K562 (cell line): Measurements from ENCODE around the gene FAM53B. TPM values are rescaled to one million over a fixed set of nuclear protein-coding genes. Genes with fewer than 3 reads are reported as not detected.
A peak's percentile ranks its signal among the peaks of the same experiment; 100 is the strongest.

Experiments
- CHD1 ChIP-seq: fragments of 200-600 bp; sonication (generic); IDR thresholded peaks from one replicate; pipeline ENCODE4 v1.6.1; 2012; ENCODE audit warnings: mild to moderate bottlenecking, moderate library complexity, low read length, inconsistent platforms
- CTCF ChIP-seq, 3 experiments: IDR thresholded peaks in 2 of 3; conservative IDR thresholded peaks in 1 of 3; 2 replicates each; pipeline ENCODE4 v1.5.1; 2011 to 2012; ENCODE audit warnings: low read length in 3 of 3, mild to moderate bottlenecking in 3 of 3, control low read depth in 2 of 3, improper control_type of control experiment in 1 of 3, inconsistent platforms in 1 of 3, low read depth in 1 of 3, mixed read lengths in 1 of 3, moderate library complexity in 1 of 3; ENCODE audit not compliant: insufficient read depth in 2 of 3
- E2F1 ChIP-seq: sonication (generic); formaldehyde crosslinking; IDR thresholded peaks from 2 replicates; pipeline ENCODE4 v1.8.1; 2023; ENCODE audit warnings: mild to moderate bottlenecking, missing genetic modification reagents, moderate library complexity
- EP400 ChIP-seq: fragments of 450-650 bp; IDR thresholded peaks from 2 replicates; pipeline ENCODE4 v1.6.1; 2017; ENCODE audit warnings: antibody characterized with exemption, mild to moderate bottlenecking, moderate library complexity
- GABPB2 ChIP-seq: fragments of 250-450 bp; sonication (Bioruptor Pico); conservative IDR thresholded peaks from 2 replicates; pipeline ENCODE4 v1.5.1; 2021; ENCODE audit warnings: mild to moderate bottlenecking
- HDAC2 ChIP-seq: fragments of 450-650 bp; IDR thresholded peaks from 2 replicates; pipeline ENCODE4 v1.6.1; 2016; ENCODE audit warnings: mild to moderate bottlenecking
- HDAC3 ChIP-seq: fragments of 450-650 bp; IDR thresholded peaks from 2 replicates; pipeline ENCODE4 v1.6.1; 2018; ENCODE audit warnings: borderline replicate concordance, mild to moderate bottlenecking, moderate library complexity; ENCODE audit not compliant: partially characterized antibody
- KDM2B ChIP-seq: fragments of 250-450 bp; sonication (Bioruptor Pico); IDR thresholded peaks from 2 replicates; pipeline ENCODE4 v1.8.0; 2021; ENCODE audit warnings: mild to moderate bottlenecking, moderate library complexity
- NFYB ChIP-seq: IDR thresholded peaks from 2 replicates; pipeline ENCODE4 v1.6.1; 2011; ENCODE audit warnings: mild to moderate bottlenecking, moderate library complexity; ENCODE audit not compliant: insufficient read length; ENCODE audit errors: extremely low read depth
- NR1H2 ChIP-seq: sonication (generic); formaldehyde crosslinking; IDR thresholded peaks from 2 replicates; pipeline ENCODE4 v1.4.0; 2020; ENCODE audit warnings: mild to moderate bottlenecking, missing genetic modification reagents
- POLR2H ChIP-seq: IDR thresholded peaks from 2 replicates; pipeline ENCODE4 v1.6.1; 2016; ENCODE audit warnings: missing genetic modification characterization, low read depth, mild to moderate bottlenecking, control low read depth, missing compliant biosample characterization, moderate library complexity
- POU5F1 ChIP-seq: fragments of 150-350 bp; IDR thresholded peaks from 2 replicates; pipeline ENCODE4 v1.6.1; 2014; ENCODE audit warnings: borderline replicate concordance, low read length, low read depth, mild to moderate bottlenecking; ENCODE audit not compliant: partially characterized antibody
- PURB ChIP-seq: sonication (generic); formaldehyde crosslinking; IDR thresholded peaks from 2 replicates; pipeline ENCODE4 v1.9.0; 2021; ENCODE audit warnings: low read depth, mild to moderate bottlenecking, missing genetic modification reagents
- SIN3B ChIP-seq: fragments of 450-650 bp; IDR thresholded peaks from 2 replicates; pipeline ENCODE4 v1.6.1; 2017; ENCODE audit warnings: low read depth, mild to moderate bottlenecking, moderate library complexity
- SIX5 ChIP-seq, 2 experiments: IDR thresholded peaks; 2 replicates each; pipeline ENCODE4 v1.6.1; 2011; ENCODE audit warnings: low read length in 2 of 2, borderline replicate concordance in 1 of 2, low read depth in 1 of 2, mild to moderate bottlenecking in 1 of 2, moderate library complexity in 1 of 2; ENCODE audit not compliant: insufficient read depth in 1 of 2
- SNRNP70 ChIP-seq: fragments of 200-400 bp; formaldehyde crosslinking; optimal IDR thresholded peaks from 2 replicates; pipeline ENCODE3; 2017; ENCODE audit warnings: low read depth, low read length
- SREBF1 ChIP-seq: fragments of 150-350 bp; IDR thresholded peaks from 2 replicates; pipeline ENCODE4 v1.6.1; 2014; ENCODE audit warnings: antibody characterized with exemption, low read depth, low read length, borderline replicate concordance
- TAF1 ChIP-seq: IDR thresholded peaks from 2 replicates; pipeline ENCODE4 v1.6.1; 2011; ENCODE audit warnings: mild to moderate bottlenecking, low read length, moderate library complexity; ENCODE audit not compliant: insufficient read depth, control insufficient read depth, severe bottlenecking; ENCODE audit errors: extremely low read depth
- USF1 ChIP-seq: sonication (generic); formaldehyde crosslinking; IDR thresholded peaks from 2 replicates; pipeline ENCODE4 v1.9.0; 2022; ENCODE audit warnings: mild to moderate bottlenecking, missing genetic modification reagents
- ZC3H8 ChIP-seq: fragments of 450-650 bp; IDR thresholded peaks from 2 replicates; pipeline ENCODE4 v1.6.1; 2017
- ZKSCAN1 ChIP-seq: fragments of 150-350 bp; IDR thresholded peaks from 2 replicates; pipeline ENCODE4 v1.6.1; 2016; ENCODE audit warnings: low read depth, low read length
- ZNF146 ChIP-seq: IDR thresholded peaks from one replicate; pipeline ENCODE4 v1.6.1; 2018; ENCODE audit warnings: missing compliant biosample characterization; ENCODE audit not compliant: unreplicated experiment
- ZNF174 ChIP-seq: fragments of 250-450 bp; sonication (Bioruptor Pico); IDR thresholded peaks from 2 replicates; pipeline ENCODE4 v1.4.0; 2020; ENCODE audit warnings: mild to moderate bottlenecking
- ZNF384 ChIP-seq: IDR thresholded peaks from 2 replicates; pipeline ENCODE4 v1.6.1; 2012; ENCODE audit warnings: low read depth, low read length, improper control_type of control experiment
- ZNF408 ChIP-seq: fragments of 250-450 bp; sonication (Bioruptor Pico); IDR thresholded peaks from 2 replicates; pipeline ENCODE4 v1.4.0; 2020; ENCODE audit warnings: low read depth, mild to moderate bottlenecking, moderate library complexity
- ZNF695 ChIP-seq: fragments of 450-650 bp; formaldehyde crosslinking; IDR thresholded peaks from 2 replicates; pipeline ENCODE4 v1.4.0; 2020; ENCODE audit warnings: mild to moderate bottlenecking, moderate library complexity
- polyA plus RNA-seq, 8 experiments: library from polyadenylated mRNA; depleted of rRNA in 4 of 8; stranded (reverse) in 5 of 8; unstranded in 3 of 8; fragments of >200 nt; fragmentation: Nextera tagmentation in 2 of 8; fragmentation: Illumina TruSeq in 1 of 8; extraction: Ambion mirVana in 2 of 8; extraction: Trizol in 1 of 8; gene quantifications; 2 replicates each; pipeline versions ENCODE4 v1.2.1 to v1.2.3, GENCODE V29; 2011 to 2014; ENCODE audit warnings: inconsistent platforms in 1 of 8, missing spikeins in 1 of 8
- total RNA-seq, 7 experiments: library from RNA; depleted of rRNA in 6 of 7; stranded (reverse); fragments of >200 nt in 6 of 7; fragmentation: Illumina TruSeq in 2 of 7; extraction: Trizol in 2 of 7; gene quantifications; 2 replicates each; pipeline versions ENCODE4 v1.2.1 to v1.2.3, GENCODE V29; 2011 to 2021; ENCODE audit warnings: low replicate concordance in 1 of 7

Gene FAM53B
- total and polyA plus RNA-seq, 9 of the 15 experiments (the other 6 are each of a cell fraction or from before 2014, with no cell fraction given) = 0.03 to 16.5 (median 5.0) TPM

- TF ChIP-seq USF1 (peak; percentile 62), POLR2H (tag) (no peak), ZNF384 (no peak), ZNF174 (CRISPR knock-in tag) (no peak), ZNF408 (CRISPR knock-in tag) (no peak), HDAC3 (peak; percentile 84), PURB (CRISPR knock-in tag) (no peak), GABPB2 (CRISPR knock-in tag) (no peak), CHD1 (no peak), SREBF1 (no peak), ZKSCAN1 (no peak), E2F1 (CRISPR knock-in tag) (no peak), EP400 (peak; percentile 69), ZC3H8 (no peak), KDM2B (CRISPR knock-in tag) (no peak), POU5F1 (no peak), TAF1 (peak; percentile 60), HDAC2 (peak; percentile 63; the same call in 1 of the 2 replicates), SIN3B (no peak), NFYB (no peak), ZNF146 (no peak), SNRNP70 (no peak), SIX5 (IDR thresholded peaks at IDR 0.05; ENCODE audit: borderline replicate concordance in 1 of 2, insufficient read depth in 1 of 2, low read depth in 1 of 2, low read length in 2 of 2) (no peak), ZNF695 (CRISPR knock-in tag) (no peak), CTCF (IDR thresholded peaks at IDR 0.05 in 2 of 3, conservative IDR thresholded peaks at IDR 0.05 in 1 of 3; ENCODE audit: insufficient read depth in 2 of 3, low read depth in 1 of 3, low read length in 3 of 3) (no peak), NR1H2 (no peak)
These were observed 26.1 kb downstream of the FAM53B start (continued) for GRCh38 chr10:124717911-124718741.
